22Rv1 (cell line): ENCODE results near the gene PER1.
A peak's percentile ranks its signal among the peaks of the same experiment; 100 is the strongest.

ENCODE experiments used
- CTCF ChIP-seq: fragments of 450-650 bp; IDR thresholded peaks from 2 replicates; pipeline ENCODE4 v1.5.1; 2017; ENCODE audit warnings: mild to moderate bottlenecking
- ZFX ChIP-seq: fragments of 450-650 bp; IDR thresholded peaks from 2 replicates; pipeline ENCODE4 v1.6.1; 2017; ENCODE audit warnings: antibody characterized with exemption, borderline replicate concordance

DNA sequence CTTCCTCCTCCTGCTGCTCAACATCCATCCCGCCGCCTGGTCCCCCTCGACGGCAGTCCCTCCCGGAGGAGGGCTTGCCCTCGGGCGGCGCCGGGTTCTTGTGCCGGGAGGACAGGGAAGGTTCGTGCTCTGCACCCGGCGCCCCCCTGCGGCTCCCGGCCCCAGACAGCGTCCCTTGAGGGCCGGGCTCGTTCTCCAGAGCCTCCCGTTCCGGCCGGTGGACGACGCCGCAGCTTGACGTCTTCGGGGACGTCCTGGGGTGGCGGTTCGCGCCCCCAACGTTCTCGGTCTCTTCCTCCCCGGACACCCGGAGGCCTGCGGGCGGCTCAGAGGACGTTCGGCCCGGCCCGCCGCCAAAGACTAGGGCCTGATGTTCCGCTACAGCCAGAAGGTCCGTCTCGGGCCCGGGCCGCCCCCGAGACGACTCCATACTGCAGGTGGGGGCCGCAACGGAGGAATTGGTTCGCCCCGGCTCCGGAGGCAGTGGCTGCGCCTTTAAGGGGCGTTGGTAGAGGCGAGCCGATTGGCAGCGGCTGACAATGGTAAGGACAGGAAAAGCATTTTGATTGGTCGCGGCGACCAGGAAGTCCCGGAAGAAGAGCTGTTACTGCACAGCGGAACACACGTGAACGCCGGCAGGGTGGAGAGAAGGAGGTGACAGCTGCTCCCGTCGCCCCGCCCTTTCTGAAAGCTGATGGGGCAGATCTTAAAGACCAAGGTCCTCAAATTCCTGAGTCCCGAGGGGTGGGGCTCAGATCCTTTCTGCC is 37.7 kb upstream of the PER1 start, which contains the start of gene BORCS6:
- TF ChIP-seq CTCF (peak; percentile 42), ZFX (no peak)
